Measurements from ENCODE around the gene ZNF780A. TPM values are rescaled to one million over a fixed set of nuclear protein-coding genes. Genes with fewer than 3 reads are reported as not detected.
A peak's percentile ranks its signal among the peaks of the same experiment; 100 is the strongest.

ZNF780A gene
- total RNA-seq, 4 donors from 2014 or later, result 5.7 to 14.7 (median 8.7) TPM

DNA sequence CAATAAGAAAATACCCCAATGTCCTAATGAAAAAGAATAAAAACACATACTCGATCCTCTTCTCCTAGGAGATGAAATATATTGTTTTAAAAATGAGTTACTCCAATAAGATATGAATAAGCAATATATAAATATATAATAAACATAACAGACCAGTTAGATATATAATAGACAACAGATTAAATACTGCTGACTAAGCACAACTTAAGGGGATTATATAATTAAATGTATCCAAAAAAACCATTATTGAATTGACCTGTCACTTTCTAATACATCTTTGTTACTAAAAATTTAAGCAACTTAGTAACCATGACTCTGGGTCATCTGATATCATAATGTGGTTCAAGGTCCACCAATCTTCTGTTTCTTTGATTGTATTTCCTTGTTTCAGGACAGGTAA lies 20.7 kb downstream of the ZNF780A start:
- TF ChIP-seq, protein P1, sequence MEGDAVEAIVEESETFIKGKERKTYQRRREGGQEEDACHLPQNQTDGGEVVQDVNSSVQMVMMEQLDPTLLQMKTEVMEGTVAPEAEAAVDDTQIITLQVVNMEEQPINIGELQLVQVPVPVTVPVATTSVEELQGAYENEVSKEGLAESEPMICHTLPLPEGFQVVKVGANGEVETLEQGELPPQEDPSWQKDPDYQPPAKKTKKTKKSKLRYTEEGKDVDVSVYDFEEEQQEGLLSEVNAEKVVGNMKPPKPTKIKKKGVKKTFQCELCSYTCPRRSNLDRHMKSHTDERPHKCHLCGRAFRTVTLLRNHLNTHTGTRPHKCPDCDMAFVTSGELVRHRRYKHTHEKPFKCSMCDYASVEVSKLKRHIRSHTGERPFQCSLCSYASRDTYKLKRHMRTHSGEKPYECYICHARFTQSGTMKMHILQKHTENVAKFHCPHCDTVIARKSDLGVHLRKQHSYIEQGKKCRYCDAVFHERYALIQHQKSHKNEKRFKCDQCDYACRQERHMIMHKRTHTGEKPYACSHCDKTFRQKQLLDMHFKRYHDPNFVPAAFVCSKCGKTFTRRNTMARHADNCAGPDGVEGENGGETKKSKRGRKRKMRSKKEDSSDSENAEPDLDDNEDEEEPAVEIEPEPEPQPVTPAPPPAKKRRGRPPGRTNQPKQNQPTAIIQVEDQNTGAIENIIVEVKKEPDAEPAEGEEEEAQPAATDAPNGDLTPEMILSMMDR (IDR thresholded peaks at IDR 0.05), result no peak
- TF ChIP-seq POLR2A (IDR thresholded peaks at IDR 0.05), result no peak
- intact Hi-C loops (cut with DNase I; ENCODE audit: low total_unique reads), result no loop called here
- H3K4me3 ChIP-seq (ENCODE audit: low read depth, poor library complexity, severe bottlenecking), result no peak overlapping the region
- no peak for DNase-seq (ENCODE audit: low spot score in 2 of 2)
- 98 to 100% methylated on average over 1 of the region's 1 CpG for WGBS, 2 donors

DNA sequence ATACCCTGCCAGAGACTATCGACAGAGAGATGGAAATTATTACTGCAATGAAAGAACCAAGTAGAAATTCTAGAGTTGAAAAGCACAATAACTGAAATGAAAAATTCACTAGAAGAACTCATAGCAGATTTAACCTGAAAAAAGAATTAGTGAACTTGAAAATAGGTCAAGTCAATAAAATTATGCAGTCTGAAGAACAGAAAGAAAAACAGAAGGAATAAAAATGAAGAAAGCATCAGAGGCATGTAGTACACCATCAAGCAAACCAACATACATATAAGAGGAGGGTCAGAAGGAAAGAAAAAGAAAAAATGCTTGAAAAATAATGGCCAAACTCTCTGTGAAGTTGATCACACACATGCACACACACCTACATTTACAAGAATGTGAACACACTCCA lies 31.1 kb downstream of the ZNF780A start:
- TF ChIP-seq, protein P1 (IDR thresholded peaks at IDR 0.05), result no peak
- no peak for TF ChIP-seq POLR2A (IDR thresholded peaks at IDR 0.05)
- no peak for DNase-seq (ENCODE audit: low spot score in 2 of 2)
- H3K4me3 ChIP-seq (ENCODE audit: low read depth, poor library complexity, severe bottlenecking), result no peak overlapping the region
- whole genome bisulfite sequencing, 2 donors, result 84 to 90% methylated on average over 1 of the region's 1 CpG
- intact Hi-C loops (cut with DNase I; ENCODE audit: low total_unique reads), result no loop called here

- DNase-seq (ENCODE audit: low spot score in 2 of 2), result no peak
- H3K4me3 ChIP-seq (ENCODE audit: low read depth, poor library complexity, severe bottlenecking), result no peak overlapping the region
- intact Hi-C loops (cut with DNase I; ENCODE audit: low total_unique reads), result no loop called here
- no peak for TF ChIP-seq POLR2A (IDR thresholded peaks at IDR 0.05)
- TF ChIP-seq, protein P1 (IDR thresholded peaks at IDR 0.05), result no peak
- WGBS, 2 donors, result 79 to 91% methylated on average over 1 of the region's 1 CpG
Measured at GRCh38 chr19:40057166-40057565, 33.6 kb downstream of the ZNF780A start.

DNA sequence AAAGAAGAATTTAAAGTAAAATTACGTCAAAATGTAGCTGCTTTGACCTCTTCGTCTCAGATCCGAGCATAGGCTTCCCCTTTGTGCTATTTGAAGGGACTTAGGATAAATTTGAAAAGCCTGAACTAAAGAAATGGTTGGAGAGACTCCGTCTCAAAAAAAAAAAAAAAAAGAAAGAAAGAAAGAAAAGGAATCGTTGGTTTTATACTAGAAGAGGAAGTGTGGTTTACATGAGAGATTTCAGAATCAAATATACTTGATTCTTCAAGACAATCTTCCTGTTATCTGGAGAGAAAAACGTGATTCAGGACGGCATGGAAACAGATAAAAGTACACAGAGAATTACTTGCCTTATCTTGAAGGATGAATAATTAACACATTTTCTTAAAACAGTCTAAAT lies 34.2 kb downstream of the ZNF780A start:
- WGBS, 2 donors, result 6 to 9% methylated on average over 7 of the region's 7 CpGs
- H3K4me3 ChIP-seq (ENCODE audit: low read depth, poor library complexity, severe bottlenecking), result peak overlapping the region; percentile 83
- TF ChIP-seq POLR2A (IDR thresholded peaks at IDR 0.05), result no peak
- TF ChIP-seq, protein P1 (IDR thresholded peaks at IDR 0.05), result no peak
- intact Hi-C loops (cut with DNase I; ENCODE audit: low total_unique reads), result no loop called here
- DNase-seq (ENCODE audit: low spot score in 2 of 2), result no peak

- intact Hi-C loops (cut with DNase I; ENCODE audit: low total_unique reads), result no loop called here
- peak within 1 kb of the TSS; percentile 83 for H3K4me3 ChIP-seq (ENCODE audit: low read depth, poor library complexity, severe bottlenecking)
- 0% methylated on average over 41 of the region's 41 CpGs for WGBS, 2 donors
- no peak for TF ChIP-seq POLR2A (IDR thresholded peaks at IDR 0.05)
- TF ChIP-seq, protein P1 (IDR thresholded peaks at IDR 0.05), result no peak
- DNase-seq (ENCODE audit: low spot score in 2 of 2), result peak; percentile 44 to 91
Measured at GRCh38 chr19:40055832-40056504, 34.8 kb downstream of the ZNF780A start, which contains the start of gene ZNF780B. Gene ZNF780B (minus strand): TSS chr19:40056231. CDS start chr19:40050332, 5,899 bp downstream.

GRCh38 chr19:40055049-40055448 lies 35.7 kb downstream of the ZNF780A start:
- 44 to 46% methylated on average over 10 of the region's 10 CpGs for WGBS, 2 donors
- DNase-seq (ENCODE audit: low spot score in 2 of 2), result no peak
- peak overlapping the region; percentile 83 for H3K4me3 ChIP-seq (ENCODE audit: low read depth, poor library complexity, severe bottlenecking)
- intact Hi-C loops (cut with DNase I; ENCODE audit: low total_unique reads), result no loop called here
- TF ChIP-seq, protein P1 (IDR thresholded peaks at IDR 0.05), result no peak
- no peak for TF ChIP-seq POLR2A (IDR thresholded peaks at IDR 0.05)

Measured in lower leg skin (tissue), 4 donors.